Activated CD8-positive, alpha-beta memory T cell treated with anti-CD3 and anti-CD28 coated beads for 48 hours (primary cell): ENCODE data around the gene SLC25A22.

Source experiments
- DNase-seq, 3 experiments: peaks; one replicate each; pipeline ENCODE4 v3.0.0-alpha.2; 2020; ENCODE audit warnings: low read depth in 2 of 3, low spot score in 2 of 3

Gene SLC25A22

DNA sequence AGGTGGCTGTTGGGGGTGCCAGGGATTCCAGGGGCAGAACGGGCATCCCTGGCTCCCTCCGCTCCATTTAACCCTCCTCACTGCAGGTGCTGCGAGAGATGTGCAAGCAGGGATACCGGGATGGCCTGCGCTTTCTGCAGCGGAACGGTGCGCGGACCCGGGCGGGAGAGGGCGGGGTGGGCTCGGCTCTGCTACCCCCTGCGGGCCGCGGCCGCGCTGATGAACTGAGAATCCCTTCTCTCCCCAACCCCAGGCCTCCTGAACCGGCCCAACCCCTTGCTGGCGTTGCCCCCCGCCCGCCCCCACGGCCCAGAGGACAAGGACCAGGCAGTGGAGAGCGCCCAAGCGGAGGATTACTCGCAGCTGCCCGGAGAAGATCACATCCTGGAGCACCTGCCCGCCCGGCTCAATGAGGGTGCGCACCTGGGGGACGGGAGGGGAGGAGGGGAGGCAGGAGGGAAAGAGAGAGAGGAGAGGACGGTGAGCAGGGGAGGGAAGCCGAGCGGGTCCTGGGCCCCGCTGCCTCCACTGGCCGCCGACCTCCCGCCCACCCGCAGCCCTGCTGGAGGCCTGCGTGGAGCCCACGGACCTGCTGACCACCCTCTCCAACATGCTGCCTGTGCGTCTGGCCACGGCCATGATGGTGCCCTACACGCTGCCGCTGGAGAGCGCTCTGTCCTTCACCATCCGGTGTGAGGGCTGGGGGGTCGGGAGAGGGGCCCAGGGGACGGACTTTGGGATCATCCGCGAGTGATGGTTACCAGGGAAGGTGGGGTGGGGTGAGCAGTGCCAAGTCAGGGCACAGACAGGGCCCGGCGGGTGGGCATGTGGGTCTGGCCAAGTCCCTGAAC is 25.6 kb upstream of the SLC25A22 start:
- no peak for DNase-seq

DNA sequence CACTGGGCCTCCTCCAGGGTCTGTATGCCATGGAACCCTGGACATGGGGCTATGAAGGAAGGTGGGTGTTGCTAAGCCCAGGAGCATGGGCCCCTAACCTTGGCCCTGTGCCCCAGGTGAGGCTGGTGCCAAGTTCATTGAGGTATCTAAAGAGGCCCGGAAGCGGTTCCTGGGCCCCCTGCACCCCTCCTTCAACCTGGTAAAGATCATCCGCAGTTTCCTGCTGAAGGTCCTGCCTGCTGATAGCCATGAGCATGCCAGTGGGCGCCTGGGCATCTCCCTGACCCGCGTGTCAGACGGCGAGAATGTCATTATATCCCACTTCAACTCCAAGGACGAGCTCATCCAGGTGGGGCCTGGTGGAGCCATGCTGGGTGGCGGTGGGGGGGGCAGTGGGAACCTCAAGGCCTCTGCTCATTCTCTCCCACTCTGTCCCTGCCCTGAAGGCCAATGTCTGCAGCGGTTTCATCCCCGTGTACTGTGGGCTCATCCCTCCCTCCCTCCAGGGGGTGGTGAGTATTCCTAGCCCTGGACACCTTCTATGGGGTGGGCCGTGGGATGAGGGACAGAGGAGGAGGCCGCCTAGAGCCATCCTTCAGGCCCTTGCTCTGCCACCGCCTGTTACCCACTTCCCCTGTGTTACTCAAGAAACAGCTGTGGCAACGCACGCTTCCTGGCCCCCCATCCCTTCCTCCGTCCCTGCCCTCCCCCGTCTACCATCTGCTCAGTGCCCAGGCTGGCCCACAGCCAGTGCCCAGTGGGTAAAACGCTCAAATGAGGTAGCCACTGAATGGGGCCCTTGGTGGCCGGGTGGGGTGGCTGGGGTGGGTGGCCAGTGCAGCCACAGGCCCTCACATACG is 23.7 kb upstream of the SLC25A22 start:
- DNase-seq, result no peak

DNA sequence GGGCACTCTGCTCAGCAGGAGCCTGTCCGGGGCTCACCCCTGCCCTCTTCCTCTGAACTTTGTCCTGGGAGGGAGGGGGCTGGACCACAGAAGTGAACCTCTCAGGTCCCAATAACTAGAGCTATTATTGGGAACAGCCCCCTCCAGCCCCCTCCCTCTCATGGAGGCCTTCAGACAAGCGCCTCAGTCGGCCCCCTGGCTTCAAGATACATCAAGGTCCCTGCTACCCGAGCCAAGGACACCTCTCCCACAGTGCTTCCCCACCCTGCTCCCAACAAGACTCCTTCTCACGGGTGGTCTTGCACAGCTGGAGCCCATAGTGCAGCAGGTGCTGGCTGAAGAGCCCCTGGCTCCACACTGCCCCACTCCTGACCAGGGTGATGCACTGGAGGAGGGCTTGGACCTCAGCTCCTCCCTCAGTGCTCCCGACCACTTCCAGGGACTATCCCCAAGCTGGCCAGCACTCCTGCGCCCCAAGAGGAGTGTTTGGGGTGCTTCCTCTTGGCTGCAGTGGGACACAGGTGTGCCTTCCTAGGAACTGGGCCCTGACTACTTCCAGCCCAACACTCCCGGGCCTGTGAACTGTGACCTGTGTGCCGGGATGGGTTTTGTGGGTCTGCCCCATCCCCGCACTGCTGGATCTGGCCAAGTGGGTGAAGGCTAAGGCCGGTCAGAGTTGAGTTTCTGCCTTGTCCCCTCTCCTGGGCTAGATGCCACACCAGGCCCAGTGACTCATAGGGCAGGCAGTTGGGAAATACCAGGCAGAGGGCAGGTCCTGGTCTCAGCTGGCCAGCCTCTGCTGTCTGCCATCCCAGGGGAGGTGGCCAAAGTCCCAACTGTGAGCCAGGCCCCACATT is 22.8 kb upstream of the SLC25A22 start:
- no peak for DNase-seq

DNA sequence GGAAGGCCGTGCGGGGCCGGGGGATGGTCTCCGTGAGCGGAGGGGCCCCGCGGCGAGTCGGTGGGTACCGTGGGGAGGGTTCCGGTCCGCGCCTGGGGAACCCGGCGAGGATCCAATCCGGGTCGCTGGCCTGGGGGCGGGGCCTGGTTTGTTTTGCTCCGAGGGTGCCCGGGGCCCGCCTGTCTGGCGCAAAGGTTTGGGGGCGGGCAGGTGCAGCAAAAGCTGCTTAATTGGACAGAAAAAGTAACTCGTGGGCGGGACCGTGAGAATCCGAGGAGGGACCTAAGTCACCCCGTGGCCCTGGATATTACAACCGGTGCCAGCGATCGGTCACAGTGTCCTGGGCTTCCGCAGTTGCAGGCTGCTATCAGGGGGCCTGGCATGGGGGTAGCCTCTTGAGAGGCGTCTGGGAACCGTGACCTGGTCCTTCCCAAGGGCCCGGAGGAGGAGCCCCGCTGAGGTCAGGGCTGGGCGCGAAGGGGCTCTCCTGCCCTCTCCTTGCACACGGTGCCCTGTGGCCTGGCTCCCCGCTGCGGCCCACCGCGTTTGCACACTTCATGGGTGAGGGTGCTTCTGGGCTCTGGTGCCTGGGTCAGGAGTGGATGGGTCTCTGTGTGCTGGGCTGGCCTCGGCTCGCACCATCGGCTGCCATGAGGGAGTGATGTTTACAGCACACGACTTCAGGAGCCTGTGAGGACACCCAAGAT is 22.0 kb upstream of the SLC25A22 start:
- DNase-seq, result peak in 2 of 3 experiments; percentile 78 to 79

- DNase-seq, result peak in 2 of 3 experiments; percentile 77 to 79
These were observed 21.2 kb upstream of the SLC25A22 start for GRCh38 chr11:819129-819931.

- no peak for DNase-seq
These were observed 20.5 kb upstream of the SLC25A22 start, which contains the start of gene PNPLA2 for GRCh38 chr11:818396-819128. Gene PNPLA2, plus strand, starts transcription at chr11:818914. Its CDS starts 805 bp downstream, at chr11:819719.

DNA sequence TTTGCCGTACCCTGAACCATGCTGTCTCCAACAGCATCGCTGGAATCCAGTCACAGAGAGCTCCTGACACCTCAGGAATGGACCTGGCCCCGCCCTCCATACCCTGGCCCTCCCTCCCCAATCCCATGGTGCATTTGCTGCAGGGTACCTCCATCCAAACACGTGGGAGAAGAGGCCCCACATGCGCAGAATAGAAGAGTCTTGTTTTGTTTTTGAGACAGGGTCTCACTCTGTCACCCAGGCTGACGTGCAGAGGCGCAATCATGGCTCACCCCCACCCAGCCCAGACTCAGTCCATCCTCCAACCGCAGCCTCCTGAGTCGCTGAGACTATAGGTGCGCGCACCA is 18.3 kb upstream of the SLC25A22 start:
- no peak for DNase-seq

GRCh38 chr11:815675-816432 is 17.8 kb upstream of the SLC25A22 start:
- DNase-seq, result no peak

DNA sequence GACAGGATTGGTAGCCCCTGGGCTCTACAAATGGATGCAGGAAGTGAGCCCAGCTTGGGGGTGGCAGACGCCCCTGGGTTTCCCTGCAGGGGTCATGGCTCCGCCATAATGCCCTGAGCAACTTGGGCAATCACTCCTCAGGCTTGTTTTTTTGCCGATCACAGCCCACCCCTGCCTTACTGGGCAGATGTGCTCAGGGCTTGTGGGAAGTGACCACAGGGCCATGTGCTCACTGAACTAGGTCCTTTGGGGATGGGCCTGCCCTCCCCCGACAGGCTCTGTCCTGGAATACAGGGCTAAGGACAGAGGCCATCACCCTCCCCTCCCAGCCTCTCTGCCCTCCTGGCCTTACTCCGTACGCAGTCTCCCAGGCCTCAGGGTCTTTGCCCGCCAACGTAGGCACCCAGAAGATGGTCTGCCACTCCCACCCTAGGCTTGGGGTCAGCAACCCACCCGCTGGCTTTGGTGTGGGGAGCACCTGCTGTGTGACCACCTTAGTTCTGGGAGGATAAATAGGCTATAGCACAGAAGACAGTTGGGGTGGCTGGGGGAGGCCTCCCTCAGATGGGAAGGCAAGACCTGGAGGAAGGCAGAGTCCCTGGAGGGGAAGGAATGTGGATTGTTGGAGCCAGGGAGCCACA is 15.5 kb upstream of the SLC25A22 start:
- DNase-seq, result no peak

DNA sequence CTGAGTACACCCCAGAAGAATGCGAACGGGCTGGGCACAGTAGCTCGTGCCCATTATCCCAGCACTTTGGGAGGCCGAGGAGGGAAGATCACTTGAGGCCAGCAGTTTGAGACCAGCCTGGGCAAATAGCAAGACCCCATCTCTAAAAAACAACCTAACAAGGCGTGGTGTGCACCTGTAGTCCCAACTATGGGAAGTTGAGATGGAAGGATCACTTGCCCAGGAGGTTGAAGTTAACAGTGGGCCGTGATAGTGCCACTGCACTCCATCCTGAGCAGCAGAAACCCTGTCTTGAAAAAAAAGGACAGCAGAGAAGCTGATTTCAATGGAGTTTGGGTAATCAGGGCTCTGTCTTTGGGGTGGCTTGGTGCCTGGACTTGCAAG is 15.0 kb upstream of the SLC25A22 start:
- DNase-seq, result no peak

GRCh38 chr11:812390-812789 is 14.3 kb upstream of the SLC25A22 start:
- DNase-seq, result no peak

DNA sequence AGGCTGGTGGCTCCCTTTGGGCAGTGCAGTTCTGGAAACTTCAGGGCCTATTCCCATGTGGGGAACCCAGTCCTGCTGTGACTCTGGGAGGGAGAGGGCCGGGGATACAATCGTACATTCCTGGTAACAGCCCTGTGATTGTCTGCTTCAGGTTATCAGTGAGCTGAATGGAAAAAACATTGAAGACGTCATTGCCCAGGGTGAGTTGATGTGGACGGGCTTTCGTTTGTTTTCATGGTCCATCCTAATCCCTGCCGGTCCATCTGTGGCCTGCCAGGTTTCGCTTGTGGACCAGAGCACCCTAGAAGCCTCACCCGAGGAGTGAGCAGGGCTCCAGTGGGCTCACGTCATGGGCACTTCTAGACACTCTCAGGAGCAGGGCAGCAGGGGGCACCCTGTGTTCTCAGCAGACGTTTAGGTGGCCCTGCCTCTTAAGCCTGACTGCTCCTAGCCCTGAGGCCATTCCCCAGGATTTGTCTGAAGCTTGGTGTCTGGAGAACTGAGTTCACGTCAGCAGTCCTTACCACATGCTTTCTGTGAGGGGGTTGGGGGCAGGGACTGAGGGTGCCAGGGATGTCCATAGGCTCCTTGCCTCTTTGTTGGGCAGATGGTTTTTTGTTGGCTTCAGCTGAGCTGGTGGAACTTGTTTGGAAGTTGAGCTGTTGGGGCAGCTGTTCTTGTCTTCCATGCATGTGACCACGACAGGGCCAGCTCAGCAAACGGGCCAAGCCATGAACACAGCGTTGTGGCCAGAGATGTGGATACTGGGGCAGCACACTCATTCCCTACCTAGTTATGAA is 13.6 kb upstream of the SLC25A22 start:
- no peak for DNase-seq

GRCh38 chr11:810040-810567 is 12.0 kb upstream of the SLC25A22 start:
- DNase-seq, result no peak

GRCh38 chr11:809287-810039 is 11.4 kb upstream of the SLC25A22 start, which contains the start of gene RPLP2:
Gene RPLP2, plus strand, starts transcription at chr11:809967. Its CDS starts 268 bp downstream, at chr11:810235.
- peak; percentile 97 for DNase-seq

- no peak for DNase-seq
These were observed 10.6 kb upstream of the SLC25A22 start for GRCh38 chr11:808427-809286.
